Stimulated activated CD8-positive, alpha-beta memory T cell treated with anti-CD3 and anti-CD28 coated beads, Interleukin-4, amount 100 ng/mL, for 1 hour (primary cell): ENCODE data around the gene ZDHHC7.

ENCODE experiments used
- DNase-seq, 2 donors: peaks; one replicate each; pipeline ENCODE4 v3.0.0-alpha.2; 2020; ENCODE audit warnings: low read depth in 2 of 2, low spot score in 1 of 2

The ZDHHC7 gene

DNA sequence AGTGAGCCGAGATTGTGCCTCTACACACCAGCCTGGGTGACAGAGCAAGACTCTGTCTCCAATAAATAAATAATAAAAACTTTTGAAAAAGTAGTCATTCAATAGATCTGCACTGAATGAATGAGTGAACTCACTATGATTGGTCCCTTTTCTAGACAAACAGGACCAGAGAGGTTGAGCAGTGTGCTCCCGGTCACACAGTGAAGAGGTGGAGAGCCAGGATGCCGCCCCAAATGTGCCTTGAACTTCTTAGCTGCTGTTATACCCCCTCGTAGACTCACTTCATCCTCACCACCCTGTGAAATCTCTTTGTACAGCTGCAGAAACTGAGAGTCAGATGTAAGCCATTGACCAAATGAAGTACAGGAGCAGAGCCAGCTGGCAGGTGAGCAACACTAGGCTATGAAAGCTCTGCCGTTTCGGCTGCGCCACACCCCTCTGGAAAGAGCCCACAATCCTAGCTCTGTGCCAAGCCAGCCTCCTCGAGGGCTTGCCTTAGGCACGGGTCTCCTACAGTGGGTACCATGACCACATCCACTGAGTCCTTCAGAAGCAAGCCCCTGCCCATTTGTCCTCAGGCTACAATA, 8.4 kb upstream of the ZDHHC7 start:
- no peak for DNase-seq

DNA sequence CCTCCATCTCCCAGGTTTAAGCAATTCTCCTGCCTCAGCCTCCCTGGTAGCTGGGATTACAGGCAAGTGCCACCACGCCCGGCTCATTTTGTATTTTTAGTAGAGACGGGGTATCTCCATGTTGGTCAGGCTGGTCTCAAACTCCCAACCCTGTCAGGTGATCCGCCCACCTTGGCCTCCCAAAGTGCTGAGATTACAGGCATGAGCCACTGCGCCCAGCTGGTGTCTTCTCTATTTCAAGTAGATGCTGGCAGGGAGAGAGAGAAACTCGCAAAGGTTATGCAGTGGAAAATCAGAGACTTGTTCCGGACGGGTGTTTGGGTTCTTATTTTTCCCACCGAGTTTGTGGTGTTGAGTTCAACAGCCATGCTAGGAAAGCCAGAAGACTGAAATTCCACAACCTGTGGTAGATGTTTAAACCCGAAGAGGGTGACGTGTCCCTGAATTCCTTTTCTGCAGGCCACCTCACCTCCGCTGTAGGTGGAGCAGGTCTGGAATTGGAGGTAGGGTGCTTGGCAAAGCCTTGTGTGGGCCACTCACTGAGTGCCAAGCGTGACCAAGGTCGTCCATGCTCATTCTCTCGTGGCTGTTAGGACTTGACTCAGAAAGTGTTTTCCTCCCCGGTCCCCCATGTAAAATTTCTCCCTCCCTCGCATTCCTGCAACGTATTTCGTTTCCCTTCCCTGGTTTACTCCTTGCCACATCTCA, 7.3 kb upstream of the ZDHHC7 start:
- no peak for DNase-seq

DNA sequence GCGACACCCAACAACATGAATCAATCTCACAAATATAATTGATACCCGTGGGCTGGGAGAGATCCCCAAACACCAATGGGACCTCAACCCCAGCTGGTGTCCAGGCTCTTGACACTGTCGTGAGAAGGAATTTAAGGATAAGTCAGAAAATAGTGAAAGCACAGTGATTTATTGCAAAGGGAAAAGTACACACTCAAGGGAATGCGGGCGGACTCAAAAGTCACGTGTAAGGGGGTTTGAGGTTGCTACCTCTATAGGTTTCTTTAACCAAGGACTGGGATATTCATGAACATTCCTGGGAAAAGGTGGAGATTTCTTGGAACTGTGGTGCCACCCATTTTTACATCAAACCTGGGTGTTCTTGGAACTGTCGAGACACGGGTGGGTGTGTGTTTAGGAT, 6.3 kb upstream of the ZDHHC7 start:
- no peak for DNase-seq

DNA sequence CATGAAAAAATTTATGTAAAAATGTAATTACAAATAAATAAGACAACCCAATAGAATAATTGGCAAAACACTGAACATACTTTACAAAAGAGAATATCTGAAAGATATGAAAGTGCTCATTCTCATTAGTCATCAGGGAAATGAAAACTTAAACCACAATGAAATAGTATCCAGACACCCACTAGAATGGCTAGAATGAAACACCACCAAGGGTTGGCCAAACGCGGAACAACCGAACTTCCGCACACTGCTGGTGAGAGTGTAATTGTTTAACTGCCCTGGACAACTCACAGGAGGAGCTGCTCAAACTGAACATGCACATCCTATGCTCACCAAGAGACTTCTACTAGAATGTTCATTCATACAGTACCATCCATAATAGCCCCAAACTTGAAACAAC, 5.8 kb upstream of the ZDHHC7 start:
- DNase-seq, result no peak

DNA sequence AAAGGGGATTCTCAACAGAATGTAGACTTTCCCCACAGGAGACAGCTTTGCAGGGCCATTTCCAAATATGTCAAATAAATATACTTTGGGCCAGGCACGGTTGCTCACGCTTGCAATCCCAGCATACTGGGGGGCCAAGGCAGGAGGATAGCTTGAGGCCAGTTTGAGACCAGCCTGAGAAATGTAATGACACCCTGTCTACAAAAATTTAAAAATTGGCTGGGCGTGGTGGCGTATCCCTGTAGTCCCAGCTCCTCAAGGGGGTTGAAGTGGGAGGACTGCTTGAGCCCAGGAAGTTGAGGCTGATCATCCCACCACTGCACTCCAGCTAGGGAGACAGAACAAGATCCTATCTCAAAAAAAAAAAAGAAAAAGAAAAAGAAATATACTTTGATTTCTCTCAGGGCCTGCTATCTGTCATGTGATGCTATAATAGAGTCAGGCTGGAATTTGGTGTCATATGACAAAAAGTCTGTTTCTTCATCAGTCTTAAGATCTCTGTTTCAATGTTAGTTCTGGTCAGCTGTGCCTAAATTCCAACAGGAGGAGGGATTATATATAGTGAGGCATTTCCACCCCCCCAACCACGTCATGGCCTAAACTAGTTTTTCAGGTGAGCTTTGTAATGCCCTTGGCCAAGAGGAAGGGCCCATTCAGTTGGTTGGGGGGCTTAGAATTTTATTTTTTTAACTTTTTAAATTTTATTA, 4.3 kb upstream of the ZDHHC7 start:
- no peak for DNase-seq

DNA sequence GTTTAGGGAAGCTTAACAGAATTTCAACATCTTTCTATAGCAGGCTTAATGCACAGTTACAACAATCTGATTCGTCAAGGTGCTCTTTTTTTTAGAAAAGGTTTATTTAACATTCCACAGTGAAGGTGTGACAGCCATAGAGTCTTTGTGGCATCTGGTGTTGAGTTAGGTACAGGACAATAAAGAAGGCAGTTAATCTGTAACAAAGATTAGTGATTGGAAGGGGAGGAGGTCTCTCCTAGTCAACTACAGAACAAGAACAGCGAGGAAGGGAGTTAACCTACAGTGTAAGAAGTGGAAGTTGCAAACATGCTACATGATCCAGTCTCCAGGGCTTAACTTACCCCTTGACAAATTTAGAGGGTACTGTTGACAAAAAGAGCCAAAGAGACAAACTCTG, 3.0 kb upstream of the ZDHHC7 start:
- no peak for DNase-seq

DNA sequence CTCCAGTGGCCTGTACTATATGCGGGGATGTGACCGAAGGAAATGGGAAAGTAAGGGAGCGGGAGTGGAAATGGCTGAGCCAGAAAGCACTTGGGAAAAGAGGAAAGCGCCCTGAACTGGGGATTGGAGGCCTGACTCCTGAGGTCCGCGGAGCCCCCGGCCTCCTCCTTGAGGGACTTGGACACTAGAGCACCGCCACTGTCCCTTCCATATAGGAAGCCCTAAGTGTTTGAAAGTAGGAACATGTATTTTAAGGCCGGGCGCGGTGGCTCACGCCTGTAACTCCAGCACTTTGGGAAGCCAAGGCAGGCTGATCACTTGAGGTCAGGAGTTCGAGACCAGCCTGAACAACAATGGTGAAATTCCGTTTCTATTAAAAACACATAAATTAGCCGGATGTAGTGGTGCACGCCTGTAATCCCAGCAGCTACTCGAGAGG, 530 bp upstream of the ZDHHC7 start:
- no peak for DNase-seq

DNA sequence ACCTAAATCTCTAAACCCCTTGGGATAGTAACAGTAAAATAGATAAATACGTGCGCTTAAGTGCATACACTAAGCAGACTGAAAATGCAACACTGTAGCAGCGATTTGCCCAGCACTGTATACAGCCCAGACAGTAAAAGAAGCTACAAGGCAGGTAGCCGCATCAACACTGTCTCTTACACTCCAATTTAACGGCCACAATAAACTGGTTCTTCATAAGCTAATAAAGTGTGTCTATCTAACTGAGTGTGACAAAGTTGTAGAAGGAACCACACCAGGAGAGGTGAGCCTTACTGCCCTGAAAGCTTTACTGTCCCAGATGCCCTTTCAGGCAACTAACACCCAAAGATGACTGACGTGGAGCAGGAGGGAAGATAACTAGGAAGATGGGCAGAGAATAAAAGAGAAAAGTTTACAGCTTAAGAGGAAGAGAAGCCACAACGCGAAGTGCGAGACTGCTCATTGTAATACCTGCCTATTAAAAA, 847 bp downstream of the ZDHHC7 start:
- no peak for DNase-seq

DNA sequence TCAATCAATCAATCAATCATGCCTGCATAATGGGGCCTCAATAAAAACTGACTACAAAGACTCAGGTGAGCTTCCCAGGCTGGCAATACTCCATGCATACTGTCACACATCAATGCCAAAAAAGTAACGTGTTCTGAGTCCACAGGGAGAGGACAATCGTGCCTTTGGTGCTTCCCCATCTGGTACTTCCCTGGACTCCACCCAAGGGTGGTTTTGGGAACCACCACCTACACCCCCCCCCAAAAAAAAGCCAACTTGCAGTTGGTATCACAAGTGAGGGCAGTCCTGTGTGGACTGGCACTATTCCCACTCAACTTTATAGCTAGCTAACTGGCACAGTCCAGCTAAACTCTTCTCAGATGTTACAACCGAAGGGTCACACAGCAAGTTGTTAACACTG, 3.1 kb downstream of the ZDHHC7 start:
- DNase-seq, result no peak

DNA sequence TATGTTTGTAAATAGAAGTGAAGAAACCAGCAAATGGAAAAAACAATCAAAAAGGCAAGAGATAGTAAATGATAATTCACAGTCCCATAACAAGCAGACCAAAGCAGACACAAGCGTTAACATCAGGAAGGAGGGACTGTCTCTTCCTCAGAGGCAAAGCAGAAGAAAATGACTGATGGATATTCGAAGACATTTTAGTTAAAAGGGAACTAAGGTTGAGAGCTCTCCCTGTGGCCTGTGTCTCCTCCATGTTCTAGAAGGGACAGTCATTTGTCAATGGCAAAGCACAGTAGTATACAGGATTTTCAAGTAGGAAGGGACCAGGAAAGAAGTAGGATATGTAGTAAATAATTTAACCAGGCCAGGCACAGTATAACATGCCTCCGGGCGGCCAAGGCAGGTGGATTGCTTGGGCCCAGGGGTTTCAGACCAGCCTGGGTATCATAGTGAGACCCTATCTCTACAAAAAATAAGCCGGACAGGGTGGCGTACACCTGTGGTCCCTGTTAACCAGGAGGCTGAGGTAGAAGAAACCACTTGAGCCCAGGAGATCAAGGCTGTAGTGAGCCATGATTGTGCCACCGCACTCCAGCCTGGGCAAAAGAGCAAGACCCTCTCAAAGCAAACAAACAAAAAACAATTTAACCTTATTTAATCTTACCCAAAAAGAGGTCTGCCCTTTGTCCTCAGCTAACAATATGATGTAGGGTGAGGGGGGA, 3.7 kb downstream of the ZDHHC7 start:
- DNase-seq, result no peak

DNA sequence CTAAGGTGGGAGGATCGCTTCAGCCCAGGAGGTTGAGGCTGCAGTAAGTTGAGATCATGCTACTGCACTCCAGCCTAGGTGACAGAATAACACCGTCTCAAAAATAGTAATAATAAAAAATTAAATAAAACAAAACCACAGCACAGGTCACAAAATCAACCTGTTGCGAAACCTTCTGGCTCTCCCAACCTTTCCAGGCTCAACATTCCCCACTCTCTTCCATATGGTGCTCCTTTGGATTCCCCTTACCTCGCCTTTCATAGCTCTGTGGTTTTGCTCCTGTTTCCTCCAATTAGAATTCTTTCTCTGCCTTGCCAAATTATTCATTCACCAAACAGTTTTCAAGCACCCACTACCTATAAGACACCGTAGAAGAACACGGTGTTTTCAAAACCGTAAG, 4.7 kb downstream of the ZDHHC7 start:
- no peak for DNase-seq

DNA sequence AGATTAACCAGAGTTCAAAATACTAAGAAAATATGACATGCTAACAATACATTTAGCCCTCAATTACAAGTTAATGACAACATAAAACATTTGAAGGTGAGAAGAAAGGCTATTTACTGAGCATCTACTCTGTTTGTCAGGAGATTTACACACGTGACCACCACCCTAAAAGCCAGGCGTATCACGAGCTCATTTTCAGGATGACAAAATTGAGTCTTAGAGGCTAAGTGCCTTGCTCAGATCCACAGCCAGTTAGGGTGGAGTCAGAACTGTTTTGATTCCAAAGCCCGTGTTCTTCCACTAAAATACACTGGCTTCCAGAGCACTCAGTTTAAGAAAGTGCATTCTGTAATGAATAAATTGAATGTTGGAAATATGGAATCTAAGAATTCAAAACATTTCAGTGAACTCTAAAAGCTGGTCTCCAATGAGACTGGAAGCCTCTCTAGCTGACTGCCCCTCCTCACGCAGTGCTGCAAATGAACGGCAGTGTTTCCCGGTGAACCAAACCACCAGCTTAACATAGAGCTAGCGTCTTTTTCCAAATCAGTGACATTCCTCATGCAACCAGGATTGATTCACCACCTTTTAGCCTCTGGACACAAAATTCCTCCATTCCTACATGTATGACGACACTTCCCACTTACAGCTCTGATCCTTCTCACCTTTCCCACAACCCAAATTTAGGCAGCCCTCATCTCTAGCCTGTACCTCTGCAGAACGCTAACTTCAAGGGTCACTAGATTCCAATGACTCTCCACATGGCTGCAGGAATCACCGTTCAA, 5.9 kb downstream of the ZDHHC7 start:
- DNase-seq, result no peak

DNA sequence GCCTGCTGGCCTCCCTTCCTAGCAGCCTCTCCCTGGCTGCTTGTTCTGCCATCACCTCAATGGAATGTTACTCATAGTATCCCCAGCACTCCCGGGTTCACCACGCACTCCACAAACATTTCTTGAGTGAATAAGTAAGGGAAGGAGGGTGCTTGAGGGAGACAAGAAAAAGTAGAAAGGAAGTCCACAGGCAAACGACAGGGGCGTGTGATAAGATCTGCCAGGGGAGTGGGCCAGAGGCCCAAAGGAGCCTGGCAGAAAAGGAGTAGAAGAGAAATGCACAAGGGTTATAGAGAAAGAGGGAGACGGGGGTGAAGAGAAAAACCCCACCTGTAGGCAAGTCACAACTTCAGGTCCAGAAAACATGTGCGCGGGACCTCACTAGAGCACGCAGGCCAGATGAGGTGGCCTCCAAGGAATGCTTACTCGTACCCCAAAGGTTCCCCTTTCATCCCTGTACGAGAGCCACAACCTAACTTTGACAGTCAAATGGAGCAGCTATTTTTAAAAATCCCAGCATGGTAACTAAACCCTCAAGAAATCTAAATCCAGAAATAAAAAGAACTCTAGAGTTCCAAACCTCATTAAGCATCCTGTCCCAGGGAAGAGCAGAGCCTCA, 6.6 kb downstream of the ZDHHC7 start:
- DNase-seq, result no peak

DNA sequence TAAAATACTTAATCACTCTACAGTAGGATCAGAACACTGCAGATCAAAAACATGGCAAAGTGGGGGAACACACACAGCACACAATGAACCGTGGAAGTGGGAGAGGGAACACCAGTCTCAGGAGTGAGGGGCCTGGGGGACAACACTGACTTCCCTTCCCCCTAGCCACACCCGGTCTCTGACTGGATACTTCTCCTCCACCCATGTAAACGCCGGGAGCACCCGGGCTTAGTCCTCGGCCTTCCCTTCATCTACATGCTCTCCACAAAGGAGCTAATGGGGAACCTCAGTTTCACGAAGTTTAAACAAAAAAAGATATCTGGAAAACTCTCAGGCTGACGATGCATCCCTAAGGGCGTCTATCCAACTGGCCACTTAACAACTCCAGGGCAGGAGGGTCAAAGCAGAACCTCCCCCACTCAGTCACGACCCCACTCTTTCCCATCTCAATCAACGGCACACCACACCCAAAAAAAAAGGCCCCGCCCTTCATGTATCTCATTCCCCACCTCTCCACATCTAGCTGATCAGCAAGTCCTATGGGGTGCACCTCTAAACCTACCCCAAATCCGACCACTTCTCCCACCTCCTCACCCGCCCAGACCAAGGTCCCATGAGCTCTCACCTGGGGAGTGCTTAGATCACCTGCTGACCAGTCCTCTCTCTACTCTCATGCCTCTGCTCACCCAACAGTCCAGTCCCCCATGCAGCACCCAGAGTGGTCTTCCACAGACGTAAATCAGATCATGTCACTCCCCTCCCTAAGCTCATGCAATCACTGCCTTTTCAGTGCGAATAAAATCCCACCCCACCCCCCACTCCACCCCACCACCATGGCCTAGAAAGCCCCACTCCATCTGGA, 7.4 kb downstream of the ZDHHC7 start:
- DNase-seq, result no peak

DNA sequence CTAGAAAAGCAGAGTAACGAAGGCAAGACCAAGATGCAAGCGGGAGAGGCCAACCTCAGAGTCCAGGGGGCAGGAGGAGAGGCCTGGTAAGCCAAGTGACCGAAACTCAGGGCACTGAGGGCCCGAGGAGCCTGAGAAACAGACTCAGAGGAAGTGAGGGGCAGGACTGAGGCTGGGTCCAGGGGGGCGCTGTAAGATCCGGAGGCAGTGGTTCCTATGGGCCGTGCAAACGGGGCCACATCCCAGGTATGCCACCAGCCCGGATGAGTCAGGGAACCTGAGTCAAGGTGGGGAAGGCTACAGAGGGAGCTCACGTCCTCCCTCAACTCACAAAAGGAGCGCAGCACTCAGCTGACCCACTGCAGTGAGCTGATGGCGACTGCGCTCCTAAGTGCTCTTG, 8.3 kb downstream of the ZDHHC7 start:
- no peak for DNase-seq

DNA sequence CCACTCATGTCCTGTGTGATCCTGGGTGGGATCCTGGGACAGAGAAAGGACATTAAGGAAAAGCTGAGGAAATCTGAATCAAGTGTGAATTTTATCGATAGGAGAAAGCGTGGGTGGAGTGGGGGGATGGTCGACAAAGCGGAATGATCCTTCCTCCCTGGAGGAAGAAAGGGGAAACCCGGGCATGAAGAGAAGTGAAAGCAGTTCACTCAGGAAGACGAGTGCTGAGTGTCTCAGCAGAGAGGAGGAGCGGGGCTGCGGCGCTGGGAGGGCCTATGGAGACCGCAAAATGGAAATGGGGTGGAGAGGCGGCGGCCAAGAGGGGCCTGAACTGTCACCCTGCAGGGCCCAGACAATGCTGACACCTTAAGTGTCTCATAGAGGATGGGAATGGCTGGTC, 8.7 kb downstream of the ZDHHC7 start:
- DNase-seq, result no peak

DNA sequence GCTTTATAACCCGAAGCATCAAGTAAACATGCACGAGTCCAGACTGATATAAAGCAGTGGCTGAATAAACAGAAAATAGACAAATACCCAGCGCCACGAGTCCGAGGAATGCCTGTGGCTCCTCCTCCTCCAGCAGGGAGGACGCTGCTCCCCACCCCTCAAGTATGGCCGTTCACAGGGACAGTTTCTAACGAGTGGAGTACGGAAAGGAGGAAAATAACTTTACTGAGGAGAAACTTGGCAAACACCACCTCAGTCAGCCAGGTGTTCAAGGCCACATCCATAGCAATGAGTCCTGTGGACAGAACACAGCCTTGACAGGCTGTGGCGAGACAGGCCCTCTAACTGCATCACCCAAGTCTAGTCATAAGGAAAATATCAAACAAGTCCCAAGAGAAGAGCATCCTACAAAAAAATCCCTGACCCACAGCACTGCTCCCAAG, 9.2 kb downstream of the ZDHHC7 start:
- DNase-seq, result no peak

DNA sequence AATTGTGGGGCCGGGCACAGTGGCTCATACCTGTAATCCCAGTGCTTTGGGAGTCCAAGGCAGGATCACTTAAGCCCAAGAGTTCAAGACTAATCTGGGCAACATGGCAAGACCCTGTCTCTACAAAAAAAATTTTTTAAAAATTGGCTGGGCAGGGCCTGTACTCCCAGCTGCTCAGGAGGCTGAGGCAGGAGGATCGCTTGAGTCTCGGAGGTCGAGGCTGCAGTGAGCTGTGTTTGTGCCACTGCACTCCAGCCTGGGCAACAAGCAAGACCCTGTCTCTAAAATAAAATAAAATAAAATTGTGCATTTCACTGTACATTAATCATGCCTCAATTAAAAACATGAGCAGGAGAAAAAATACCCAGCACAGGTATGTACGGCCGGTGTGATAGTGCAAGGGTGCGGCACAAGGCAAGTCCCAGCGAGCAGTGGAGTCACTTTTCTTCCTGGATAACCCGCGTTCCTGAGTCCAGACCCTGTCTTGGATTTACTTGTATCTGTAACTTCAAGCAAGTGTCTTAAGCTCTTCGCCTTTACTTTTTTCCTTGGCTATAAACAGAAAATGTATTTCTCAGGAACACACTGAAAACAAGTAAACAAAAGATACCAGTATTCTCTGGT, 11.4 kb downstream of the ZDHHC7 start:
- no peak for DNase-seq

DNA sequence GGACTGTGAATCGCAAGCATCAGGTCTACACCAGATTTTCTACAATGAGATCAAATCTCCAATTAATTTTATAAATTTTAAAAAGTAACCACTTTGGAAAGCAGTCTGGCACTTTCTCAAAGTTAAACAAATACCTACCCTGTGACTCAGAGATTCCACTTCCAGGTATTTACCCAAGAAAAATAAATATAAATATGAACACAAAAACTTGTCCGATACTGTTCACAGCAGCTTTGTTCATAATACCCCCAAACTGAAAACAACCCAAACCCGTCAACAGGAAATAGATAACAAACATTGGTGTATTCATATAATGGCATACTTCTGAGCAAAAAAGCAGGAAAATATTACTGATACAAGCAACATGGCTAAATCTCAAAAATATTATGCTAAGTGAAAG, 12.1 kb downstream of the ZDHHC7 start:
- DNase-seq, result no peak
